GM12878 (cell line): Measurements from ENCODE around the gene SGSM2. TPM values are rescaled to one million over a fixed set of nuclear protein-coding genes. Genes with fewer than 3 reads are reported as not detected.

ENCODE experiments used
- ATAC-seq: fragments of 200-7000 bp; cut with Tn5 transposase; 3 replicates; pipeline ENCODE4 v1.9.1; 2020; ENCODE audit warnings: mild to moderate bottlenecking, moderate library complexity
- BruUV-seq: library from RNA; stranded (reverse); fragments of 400-500 nt; replicated peaks from 2 replicates; lab custom pipeline; 2021; lab: Mats Ljungman, UMichigan
- CTCF ChIA-PET: fragments of 300-600 bp; sonication (Branson Sonifier 250); formaldehyde crosslinking; extraction: SDS; loops from one replicate; lab custom pipeline; 2021; ENCODE audit warnings: inconsistent platforms; lab: Yijun Ruan, JAX
- POLR2A ChIA-PET: fragments of 350-600 bp; formaldehyde crosslinking; extraction: SDS; loops from one replicate; lab custom pipeline; 2021; ENCODE audit warnings: inconsistent platforms; lab: Charles Lee
- RAD21 ChIA-PET: fragments of 300-600 bp; sonication (Branson Sonifier 250); formaldehyde crosslinking; loops from one replicate; lab custom pipeline; 2023; ENCODE audit warnings: antibody characterized with exemption; ENCODE audit not compliant: unreplicated experiment; lab: Charles Lee
- SMC1A ChIA-PET: fragments of 300-600 bp; sonication (Branson Sonifier 250); formaldehyde crosslinking; loops from one replicate; lab custom pipeline; 2023; ENCODE audit not compliant: unreplicated experiment, uncharacterized antibody; lab: Charles Lee
- DNase-seq: peaks from one replicate; pipeline ENCODE4 v3.0.0-alpha.2; 2011; ENCODE audit warnings: low read depth, low spot score
- FAIRE-seq: peaks from 3 replicates; lab custom pipeline; 2011; peaks lifted over from hg19 to GRCh38; lab: Jason Lieb, UNC
- H2AFZ ChIP-seq: 2 replicates; pipeline ENCODE4 v1.6.0; 2011; ENCODE audit warnings: low read depth, low read length, control low read depth; ENCODE audit not compliant: control insufficient read depth
- H3K27ac ChIP-seq: 2 replicates; pipeline ENCODE4 v1.5.1; 2011; ENCODE audit warnings: control low read depth; ENCODE audit not compliant: control insufficient read depth, insufficient read depth
- H3K27me3 ChIP-seq, 2 experiments: replicated peaks in 1 of 2; 2 replicates each; pipeline versions ENCODE4 v1.6.0 to v1.6.1; 2011; ENCODE audit warnings: low read length in 1 of 2; ENCODE audit not compliant: control insufficient read depth in 2 of 2, insufficient read depth in 2 of 2
- H3K36me3 ChIP-seq, 2 experiments: 2 replicates each; pipeline ENCODE4 v1.5.1; 2011; ENCODE audit warnings: low read length in 1 of 2; ENCODE audit not compliant: control insufficient read depth in 2 of 2, insufficient read depth in 2 of 2
- H3K4me1 ChIP-seq: 2 replicates; pipeline ENCODE4 v1.6.1; 2011; ENCODE audit warnings: mild to moderate bottlenecking, low read length, moderate library complexity, mixed read lengths; ENCODE audit not compliant: control insufficient read depth, insufficient read depth
- H3K4me2 ChIP-seq: 2 replicates; pipeline ENCODE4 v1.6.0; 2011; ENCODE audit warnings: control low read depth; ENCODE audit not compliant: control insufficient read depth, insufficient read depth
- H3K4me3 ChIP-seq: fragments of 200-600 bp; sonication (generic); 2 replicates; pipeline ENCODE4 v1.5.1; 2016
- H3K79me2 ChIP-seq: 2 replicates; pipeline ENCODE4 v1.6.0; 2011; ENCODE audit warnings: low read length; ENCODE audit not compliant: control insufficient read depth, insufficient read depth
- H3K9ac ChIP-seq: 2 replicates; pipeline ENCODE4 v1.8.0; 2011; ENCODE audit warnings: low read length, control low read depth, mixed read lengths; ENCODE audit not compliant: control insufficient read depth, insufficient read depth
- H3K9me3 ChIP-seq: replicated peaks from 3 replicates; pipeline ENCODE4 v1.5.1; 2011; ENCODE audit warnings: mild to moderate bottlenecking, low read length; ENCODE audit not compliant: control insufficient read depth, insufficient read depth
- H4K20me1 ChIP-seq: 2 replicates; pipeline ENCODE4 v1.6.0; 2011; ENCODE audit not compliant: control insufficient read depth, insufficient read depth
- BHLHE40 ChIP-seq, 2 experiments: fragments of 450-650 bp in 1 of 2; IDR thresholded peaks; 2 replicates each; pipeline ENCODE4 v1.6.1; 2011 to 2017; ENCODE audit warnings: low read depth in 2 of 2, borderline replicate concordance in 1 of 2, improper control_type of control experiment in 1 of 2, low read length in 1 of 2, mild to moderate bottlenecking in 1 of 2
- BRCA1 ChIP-seq: IDR thresholded peaks from 2 replicates; pipeline ENCODE4 v1.6.1; 2011; ENCODE audit warnings: low read depth, low read length, improper control_type of control experiment
- CEBPB ChIP-seq, 2 experiments: fragments of 150-350 bp in 1 of 2; IDR thresholded peaks; 2 replicates each; pipeline ENCODE4 v1.6.1; 2012 to 2014; ENCODE audit warnings: low read depth in 2 of 2, low read length in 2 of 2, borderline replicate concordance in 1 of 2, inconsistent platforms in 1 of 2
- EGR1 ChIP-seq, 2 experiments: IDR thresholded peaks; 1 replicate in 1 of 2; 2 replicates in 1 of 2; pipeline ENCODE4 v1.6.1; 2011 to 2012; ENCODE audit warnings: low read depth in 2 of 2, low read length in 2 of 2, borderline replicate concordance in 1 of 2, mild to moderate bottlenecking in 1 of 2, moderate library complexity in 1 of 2
- FOS ChIP-seq: IDR thresholded peaks from 3 replicates; pipeline ENCODE4 v1.6.1; 2011; ENCODE audit warnings: borderline replicate concordance; ENCODE audit not compliant: insufficient read length; ENCODE audit errors: extremely low read depth
- IRF4 ChIP-seq: IDR thresholded peaks from 2 replicates; pipeline ENCODE4 v1.6.1; 2011; ENCODE audit warnings: low read depth, low read length
- MXI1 ChIP-seq: fragments of 150-350 bp; IDR thresholded peaks from 2 replicates; pipeline ENCODE4 v1.6.1; 2011; ENCODE audit warnings: low read depth, mild to moderate bottlenecking, inconsistent platforms, low read length, improper control_type of control experiment
- NFIC ChIP-seq: IDR thresholded peaks from 2 replicates; pipeline ENCODE4 v1.6.1; 2012; ENCODE audit warnings: low read depth, mild to moderate bottlenecking, inconsistent platforms, low read length, moderate library complexity
- NRF1 ChIP-seq: conservative IDR thresholded peaks from 2 replicates; pipeline ENCODE4 v1.6.1; 2011; ENCODE audit warnings: mild to moderate bottlenecking, low read depth, low read length, improper control_type of control experiment
- RAD21 ChIP-seq: IDR thresholded peaks from 2 replicates; pipeline ENCODE4 v1.6.1; 2011; ENCODE audit warnings: mild to moderate bottlenecking, low read depth, low read length, moderate library complexity; ENCODE audit not compliant: insufficient read depth
- RBBP5 ChIP-seq: fragments of 200-600 bp; sonication (generic); conservative IDR thresholded peaks from 2 replicates; pipeline ENCODE4 v1.6.1; 2016
- SIX5 ChIP-seq: IDR thresholded peaks from 2 replicates; pipeline ENCODE4 v1.6.1; 2011; ENCODE audit warnings: mild to moderate bottlenecking, low read depth, low read length, moderate library complexity; ENCODE audit not compliant: severe bottlenecking
- STAT1 ChIP-seq: fragments of 450-650 bp; conservative IDR thresholded peaks from 2 replicates; pipeline ENCODE4 v1.6.1; 2014; ENCODE audit warnings: antibody characterized with exemption, mild to moderate bottlenecking
- WGBS: methylation state at CpG from one replicate; pipeline ENCODE4 v1.1.6; 2016; ENCODE audit warnings: low lambda C conversion rate; ENCODE audit not compliant: insufficient replicate concordance, insufficient coverage; ENCODE audit errors: missing lambda C conversion rate; 5-methylcytosine and 5-hydroxymethylcytosine counted together
- in situ Hi-C: fragments of 300-500 bp; cut with MboI; formaldehyde crosslinking; loops from 9 replicates; pipeline ENCODE4 v1.14.3; 2018; ENCODE audit warnings: mixed read lengths
- intact Hi-C: fragments of 100-400 bp; cut with micrococcal nuclease; formaldehyde crosslinking; loops from one replicate; pipeline ENCODE4 v1.14.2; 2022; ENCODE audit not compliant: unreplicated experiment
- polyA plus RNA-seq, 11 experiments: library from polyadenylated mRNA; depleted of rRNA in 4 of 11; unstranded in 6 of 11; stranded (reverse) in 5 of 11; fragments of >200 nt; fragmentation: Nextera tagmentation in 4 of 11; fragmentation: Illumina TruSeq in 1 of 11; extraction: Ambion mirVana in 4 of 11; extraction: Trizol in 1 of 11; gene quantifications; 1 replicate in 1 of 11; 2 replicates in 10 of 11; pipeline versions ENCODE4 v1.2.1 to v1.2.3, GENCODE V29; 2011 to 2016; ENCODE audit warnings: inconsistent platforms in 2 of 11, missing spikeins in 2 of 11, low read depth in 1 of 11
- total RNA-seq, 4 experiments: library from RNA; depleted of rRNA in 3 of 4; stranded (reverse); fragments of >200 nt in 3 of 4; fragmentation: Illumina TruSeq in 1 of 4; extraction: Trizol in 1 of 4; gene quantifications; 2 replicates each; pipeline versions ENCODE4 v1.2.1 to v1.2.3, GENCODE V29; 2013 to 2021
- TF ChIP-seq, protein P1 (sequence below): fragments of 450-650 bp; formaldehyde crosslinking; IDR thresholded peaks from 2 replicates; pipeline ENCODE4 v1.5.0; 2022; ENCODE audit warnings: mild to moderate bottlenecking, missing genetic modification characterization

SGSM2 gene
- total and polyA plus RNA-seq, 10 of the 15 experiments (the other 5 are each of a cell fraction or from before 2014, with no cell fraction given): 0.50 to 50.9 (median 18.5) TPM

DNA sequence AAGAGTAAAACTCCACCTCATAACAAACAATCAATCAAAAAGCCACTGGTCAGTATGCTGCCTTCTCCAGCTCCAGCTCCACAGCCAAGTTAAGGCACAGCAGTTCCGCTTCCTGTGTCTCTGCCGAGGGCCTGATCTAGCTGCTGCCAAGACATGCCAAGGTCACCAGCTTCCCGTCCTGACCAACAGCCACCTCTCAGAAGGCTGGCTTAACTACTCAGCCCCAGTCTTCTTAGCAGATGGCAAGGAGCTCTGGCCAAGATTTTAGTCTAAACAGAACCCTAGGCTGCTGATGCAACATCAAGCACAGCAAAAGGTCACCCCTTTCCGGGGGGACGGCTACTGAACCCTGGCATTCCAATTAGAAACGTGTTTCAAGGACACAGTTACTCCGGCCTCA is 81.3 kb downstream of the SGSM2 start:
- in situ Hi-C loops: loop anchor here (25.0 kb wide), 1 partner anchor 594 kb away; no protein-coding TSS in a partner anchor
- no peaks in the 10 kb centered on the region for H3K9me3 ChIP-seq
- CTCF ChIA-PET: interaction anchor here (0.6 to 9.9 kb wide), 5 partner anchors 17 to 278 kb away, joined by 4 to 597 read pairs (median 5); no protein-coding TSS in a partner anchor
- no peaks in the 10 kb centered on the region for H3K79me2 ChIP-seq
- SMC1A ChIA-PET: interaction anchor here (0.8 to 12.3 kb wide), 3 partner anchors 10 to 178 kb away, joined by 3 to 364 read pairs (median 3); no protein-coding TSS in a partner anchor
- no peaks in the 10 kb centered on the region for H3K4me1 ChIP-seq
- intact Hi-C loops: no loop called here
- H3K4me3 ChIP-seq: no peak overlapping the region
- no peaks in the 10 kb centered on the region for H3K27me3 ChIP-seq
- POLR2A ChIA-PET: no interaction called here
- no peak overlapping the region for H3K9ac ChIP-seq
- TF ChIP-seq BRCA1 (no peak), IRF4 (no peak), MXI1 (no peak)
- no peaks in the 10 kb centered on the region for H4K20me1 ChIP-seq
- no peak for FAIRE-seq
- peaks cover 15 to 21% of the 10 kb centered on the region in 2 experiments for H3K36me3 ChIP-seq
- no peak for DNase-seq
- BruUV-seq: no TSS peak
- no peak overlapping the region for H2AFZ ChIP-seq
- 92% methylated on average over 7 of the region's 7 CpGs for WGBS
- H3K4me2 ChIP-seq: no peak overlapping the region
- RAD21 ChIA-PET: interaction anchor here (10.1 kb wide), 1 partner anchor 37 kb away, joined by 376 read pairs; no protein-coding TSS in a partner anchor
- no peak for ATAC-seq
- no peak overlapping the region for H3K27ac ChIP-seq

DNA sequence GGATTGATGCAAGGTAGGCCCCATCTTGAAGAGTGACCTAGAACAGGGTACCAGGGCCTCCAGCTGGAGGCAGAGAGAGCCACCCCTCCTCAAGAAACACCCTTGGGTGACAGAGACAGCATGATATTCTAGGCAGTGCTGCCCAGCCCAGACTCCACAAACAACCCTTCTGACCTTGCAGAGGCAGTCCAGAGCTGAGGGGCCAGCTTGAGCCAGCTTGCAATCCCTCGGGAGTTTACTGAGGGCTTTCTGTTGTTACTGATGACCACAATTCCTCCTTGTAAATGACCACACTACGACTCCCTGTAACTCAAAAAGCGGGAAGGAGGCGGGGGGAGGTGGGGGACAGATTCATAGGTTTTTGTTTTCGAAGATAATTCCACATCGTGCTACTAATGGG is 82.2 kb downstream of the SGSM2 start:
- H3K9me3 ChIP-seq: no peaks in the 10 kb centered on the region
- H3K36me3 ChIP-seq: peaks cover 11 to 16% of the 10 kb centered on the region in 2 experiments
- FAIRE-seq (no peak), DNase-seq (no peak), ATAC-seq (no peak)
- no peaks in the 10 kb centered on the region for H4K20me1 ChIP-seq
- ChIA-PET SMC1A (interaction anchor here (0.8 to 12.3 kb wide), 2 partner anchors 38 to 177 kb away, joined by 3 to 364 read pairs; no protein-coding TSS in a partner anchor), RAD21 (interaction anchor here (10.1 kb wide), 1 partner anchor 38 kb away, joined by 376 read pairs; no protein-coding TSS in a partner anchor), POLR2A (no interaction called here), CTCF (interaction anchor here (1.8 to 9.9 kb wide), 4 partner anchors 18 to 67 kb away, joined by 5 to 597 read pairs (median 28); no protein-coding TSS in a partner anchor)
- in situ Hi-C loops: loop anchor here (25.0 kb wide), 1 partner anchor 593 kb away; no protein-coding TSS in a partner anchor
- intact Hi-C loops: no loop called here
- no TSS peak for BruUV-seq
- no peak overlapping the region for H3K9ac ChIP-seq
- H3K4me1 ChIP-seq: no peaks in the 10 kb centered on the region
- H3K27ac ChIP-seq: no peak overlapping the region
- WGBS: 100% methylated on average over 6 of the region's 6 CpGs
- no peak overlapping the region for H3K4me2 ChIP-seq
- no peak overlapping the region for H2AFZ ChIP-seq
- H3K4me3 ChIP-seq: no peak overlapping the region
- H3K79me2 ChIP-seq: no peaks in the 10 kb centered on the region
- H3K27me3 ChIP-seq: no peaks in the 10 kb centered on the region
- no peak for TF ChIP-seq BHLHE40 (IDR thresholded peaks at IDR 0.05; ENCODE audit: borderline replicate concordance in 1 of 2, low read depth in 2 of 2, low read length in 1 of 2)
- no peak for TF ChIP-seq RAD21
- TF ChIP-seq NFIC: no peak
- TF ChIP-seq SIX5: no peak
- no peak for TF ChIP-seq STAT1
- TF ChIP-seq CEBPB (IDR thresholded peaks at IDR 0.05; ENCODE audit: borderline replicate concordance in 1 of 2, low read depth in 2 of 2, low read length in 2 of 2): no peak
- TF ChIP-seq NRF1: no peak
- no peak for TF ChIP-seq FOS
- TF ChIP-seq RBBP5: no peak
- TF ChIP-seq, protein P1, sequence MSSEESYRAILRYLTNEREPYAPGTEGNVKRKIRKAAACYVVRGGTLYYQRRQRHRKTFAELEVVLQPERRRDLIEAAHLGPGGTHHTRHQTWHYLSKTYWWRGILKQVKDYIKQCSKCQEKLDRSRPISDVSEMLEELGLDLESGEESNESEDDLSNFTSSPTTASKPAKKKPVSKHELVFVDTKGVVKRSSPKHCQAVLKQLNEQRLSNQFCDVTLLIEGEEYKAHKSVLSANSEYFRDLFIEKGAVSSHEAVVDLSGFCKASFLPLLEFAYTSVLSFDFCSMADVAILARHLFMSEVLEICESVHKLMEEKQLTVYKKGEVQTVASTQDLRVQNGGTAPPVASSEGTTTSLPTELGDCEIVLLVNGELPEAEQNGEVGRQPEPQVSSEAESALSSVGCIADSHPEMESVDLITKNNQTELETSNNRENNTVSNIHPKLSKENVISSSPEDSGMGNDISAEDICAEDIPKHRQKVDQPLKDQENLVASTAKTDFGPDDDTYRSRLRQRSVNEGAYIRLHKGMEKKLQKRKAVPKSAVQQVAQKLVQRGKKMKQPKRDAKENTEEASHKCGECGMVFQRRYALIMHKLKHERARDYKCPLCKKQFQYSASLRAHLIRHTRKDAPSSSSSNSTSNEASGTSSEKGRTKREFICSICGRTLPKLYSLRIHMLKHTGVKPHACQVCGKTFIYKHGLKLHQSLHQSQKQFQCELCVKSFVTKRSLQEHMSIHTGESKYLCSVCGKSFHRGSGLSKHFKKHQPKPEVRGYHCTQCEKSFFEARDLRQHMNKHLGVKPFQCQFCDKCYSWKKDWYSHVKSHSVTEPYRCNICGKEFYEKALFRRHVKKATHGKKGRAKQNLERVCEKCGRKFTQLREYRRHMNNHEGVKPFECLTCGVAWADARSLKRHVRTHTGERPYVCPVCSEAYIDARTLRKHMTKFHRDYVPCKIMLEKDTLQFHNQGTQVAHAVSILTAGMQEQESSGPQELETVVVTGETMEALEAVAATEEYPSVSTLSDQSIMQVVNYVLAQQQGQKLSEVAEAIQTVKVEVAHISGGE (CRISPR knock-in tag): no peak
- no peak for TF ChIP-seq EGR1 (IDR thresholded peaks at IDR 0.05; ENCODE audit: borderline replicate concordance in 1 of 2, low read depth in 2 of 2, low read length in 2 of 2)
